GM19193 (cell line): Measurements from ENCODE around the gene RAMACL.

ENCODE experiments used
- POLR2A ChIP-seq: IDR thresholded peaks from 4 replicates; pipeline ENCODE4 v1.6.1; 2011; ENCODE audit not compliant: insufficient read depth, insufficient read length; ENCODE audit errors: extremely low read depth

The RAMACL gene

DNA sequence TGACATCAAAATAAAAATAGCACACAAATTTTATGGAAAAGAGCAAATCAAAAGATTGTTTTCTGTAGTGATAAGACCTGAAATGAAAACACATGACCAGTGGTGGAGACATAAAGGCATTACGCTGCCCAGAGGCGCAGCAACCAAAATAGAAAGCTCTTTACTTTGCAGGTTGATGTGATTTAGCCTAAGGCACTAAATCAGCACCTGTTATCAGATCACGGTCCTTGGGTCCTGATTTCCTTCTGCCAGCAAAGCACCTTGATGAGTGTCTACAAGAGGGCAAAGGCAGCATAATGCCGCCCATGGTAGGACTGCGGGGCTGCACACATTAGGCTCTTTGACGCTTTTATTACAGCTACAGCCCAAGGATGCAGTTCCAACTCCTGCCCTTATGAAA lies 19.3 kb upstream of the RAMACL start:
- no peak for TF ChIP-seq POLR2A

DNA sequence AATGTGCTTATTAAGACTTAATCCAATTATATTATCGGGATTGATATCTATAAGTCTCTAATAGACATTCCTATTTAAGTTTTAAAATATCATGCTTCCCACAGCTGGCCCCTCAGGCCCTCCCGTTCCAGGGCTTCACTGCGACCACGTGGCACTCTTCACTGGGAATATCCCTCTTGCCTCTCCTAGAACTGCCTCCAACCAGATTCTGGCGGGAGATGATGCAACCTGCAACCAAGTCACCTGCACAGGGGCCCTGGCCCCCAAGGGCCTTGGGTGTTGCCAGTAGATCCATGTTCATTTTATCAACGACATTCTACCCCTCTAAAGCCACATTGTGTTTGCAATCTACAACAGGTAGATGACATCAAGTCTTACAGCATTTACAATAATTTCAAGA lies 18.4 kb upstream of the RAMACL start:
- TF ChIP-seq POLR2A: no peak

DNA sequence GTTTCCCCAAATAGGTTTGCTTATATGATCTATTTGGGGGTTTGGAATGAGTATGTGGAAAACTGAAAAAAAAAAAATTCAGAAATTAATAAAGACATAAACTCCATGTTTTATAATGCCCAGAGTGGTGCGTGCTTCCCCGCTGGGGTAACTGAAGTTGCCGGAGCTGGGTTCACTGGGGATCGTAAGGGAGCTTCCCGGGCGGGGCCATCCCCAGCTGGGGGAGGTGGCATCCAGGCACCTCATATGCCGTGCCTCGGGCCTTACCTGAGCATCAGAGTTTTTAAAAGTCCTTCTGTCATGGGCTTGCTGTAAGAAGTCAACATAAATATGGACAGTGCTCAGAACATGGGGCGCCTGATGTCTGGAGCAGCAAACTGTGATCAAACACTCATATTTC lies 17.9 kb upstream of the RAMACL start:
- TF ChIP-seq POLR2A: no peak

DNA sequence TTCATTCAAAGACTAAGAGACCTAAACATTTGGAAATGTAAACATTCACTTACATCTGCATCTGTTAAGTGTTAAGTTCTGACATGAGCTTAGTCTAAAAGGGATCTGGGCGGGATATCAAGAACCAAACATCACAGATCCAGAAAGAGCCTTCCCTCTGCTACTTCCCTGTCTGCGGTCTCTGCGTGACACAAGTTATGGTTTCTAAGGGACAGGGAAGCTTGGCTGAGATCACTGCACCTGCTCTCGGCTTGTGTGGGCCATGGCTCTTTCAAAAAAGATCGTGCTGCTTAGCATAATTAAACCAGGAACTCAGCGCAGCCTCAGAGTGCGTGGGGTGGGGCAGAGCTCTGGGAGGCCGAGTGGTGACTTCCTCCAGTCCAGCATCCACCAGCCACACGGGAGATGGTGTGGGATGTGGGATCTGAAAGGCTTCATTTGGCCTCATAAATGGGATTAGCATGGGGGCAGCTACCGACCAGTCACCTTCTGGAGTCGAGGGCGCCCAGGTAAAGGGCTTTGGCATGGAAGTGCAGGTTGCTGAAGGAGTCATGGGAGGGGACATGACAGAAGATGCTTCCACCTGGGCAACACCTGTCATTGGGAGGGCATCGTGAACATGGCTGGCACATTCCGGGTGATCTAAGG lies 16.7 kb upstream of the RAMACL start:
- no peak for TF ChIP-seq POLR2A

DNA sequence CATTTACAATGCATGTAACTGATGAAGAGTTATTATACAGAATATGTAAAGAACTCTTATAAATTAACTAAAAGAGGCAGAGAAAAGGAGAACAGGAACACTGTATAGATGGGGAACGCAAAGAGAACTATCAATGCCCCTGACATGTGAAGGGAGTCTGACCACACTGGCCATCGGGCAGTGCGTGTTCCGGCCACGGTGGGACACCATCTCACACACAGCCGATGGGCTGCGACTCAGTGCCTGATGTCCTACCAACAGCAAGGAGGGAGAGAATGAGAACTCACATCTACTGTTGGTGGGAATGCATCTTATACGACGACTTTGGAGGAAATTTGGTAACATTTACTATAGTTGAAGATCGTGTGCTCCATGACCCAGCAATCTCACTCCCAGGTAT lies 15.5 kb upstream of the RAMACL start:
- no peak for TF ChIP-seq POLR2A

DNA sequence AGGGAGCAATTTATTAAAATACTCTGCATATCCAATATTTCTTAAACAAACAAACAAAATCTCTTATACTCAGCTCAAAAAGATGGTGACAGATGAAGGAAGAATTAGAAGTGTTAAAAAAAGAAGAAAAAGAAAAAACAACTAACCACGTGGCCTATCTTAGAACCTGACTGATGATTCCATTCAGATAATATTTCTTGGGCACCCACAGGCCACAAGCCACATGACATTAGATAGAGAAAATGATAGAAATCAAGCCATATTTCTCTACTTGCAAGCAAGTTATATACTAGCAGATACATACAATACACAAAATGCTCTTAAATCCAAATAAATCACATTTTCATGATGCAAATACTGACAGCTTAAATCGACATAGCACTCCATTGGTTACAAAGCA lies 14.5 kb upstream of the RAMACL start:
- no peak for TF ChIP-seq POLR2A

DNA sequence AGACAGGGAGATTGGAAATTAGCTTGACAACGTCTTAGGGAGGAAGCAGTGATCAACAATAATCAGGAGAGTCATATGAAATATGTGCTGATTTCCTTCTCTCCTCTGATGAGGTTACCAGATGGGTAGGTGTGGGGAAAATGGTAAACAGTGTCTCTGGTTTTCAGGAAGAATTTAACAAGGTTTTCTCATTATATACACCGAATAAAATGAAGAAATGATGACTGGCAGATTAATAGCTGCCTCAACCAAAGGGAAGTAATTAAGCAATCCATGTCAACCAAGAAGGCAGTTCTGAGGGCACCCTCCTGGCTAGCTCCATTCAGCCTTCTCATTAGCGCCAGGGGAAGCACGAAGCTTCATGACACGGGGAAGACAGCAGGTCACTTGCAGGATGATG lies 12.7 kb upstream of the RAMACL start:
- no peak for TF ChIP-seq POLR2A

DNA sequence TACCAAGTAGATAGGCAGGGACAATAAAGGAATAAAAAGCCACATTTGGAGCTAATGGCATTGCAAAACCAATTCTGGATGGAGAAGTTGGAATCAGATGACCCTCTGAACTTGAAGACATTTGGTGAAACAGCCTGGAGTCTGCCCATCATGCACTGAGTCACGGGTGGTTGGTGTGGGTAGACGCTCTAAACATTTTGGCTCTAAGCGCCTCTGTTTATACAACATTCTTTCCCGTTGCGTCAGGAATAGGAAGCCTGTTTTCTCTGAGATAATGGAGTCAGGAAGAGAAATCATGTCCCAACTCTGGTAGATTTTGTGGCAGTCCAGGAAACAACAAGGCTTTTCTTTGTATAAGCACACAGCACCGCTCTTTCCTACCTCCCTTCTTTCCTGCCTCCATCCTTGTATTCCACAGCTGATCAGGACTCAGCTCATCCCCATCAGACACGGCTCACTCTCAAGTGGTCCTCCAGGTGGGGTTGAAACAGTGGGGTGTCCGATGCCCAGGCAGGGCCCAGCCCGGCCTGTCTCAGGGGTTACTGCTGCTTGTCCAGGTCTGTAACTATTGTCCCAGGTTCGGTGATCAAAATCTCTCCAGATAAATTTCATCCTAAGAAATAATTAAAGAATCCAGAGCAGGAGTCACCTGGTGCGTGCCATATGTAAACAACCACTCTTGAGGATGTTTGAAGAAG lies 12.1 kb upstream of the RAMACL start:
- TF ChIP-seq POLR2A: no peak

DNA sequence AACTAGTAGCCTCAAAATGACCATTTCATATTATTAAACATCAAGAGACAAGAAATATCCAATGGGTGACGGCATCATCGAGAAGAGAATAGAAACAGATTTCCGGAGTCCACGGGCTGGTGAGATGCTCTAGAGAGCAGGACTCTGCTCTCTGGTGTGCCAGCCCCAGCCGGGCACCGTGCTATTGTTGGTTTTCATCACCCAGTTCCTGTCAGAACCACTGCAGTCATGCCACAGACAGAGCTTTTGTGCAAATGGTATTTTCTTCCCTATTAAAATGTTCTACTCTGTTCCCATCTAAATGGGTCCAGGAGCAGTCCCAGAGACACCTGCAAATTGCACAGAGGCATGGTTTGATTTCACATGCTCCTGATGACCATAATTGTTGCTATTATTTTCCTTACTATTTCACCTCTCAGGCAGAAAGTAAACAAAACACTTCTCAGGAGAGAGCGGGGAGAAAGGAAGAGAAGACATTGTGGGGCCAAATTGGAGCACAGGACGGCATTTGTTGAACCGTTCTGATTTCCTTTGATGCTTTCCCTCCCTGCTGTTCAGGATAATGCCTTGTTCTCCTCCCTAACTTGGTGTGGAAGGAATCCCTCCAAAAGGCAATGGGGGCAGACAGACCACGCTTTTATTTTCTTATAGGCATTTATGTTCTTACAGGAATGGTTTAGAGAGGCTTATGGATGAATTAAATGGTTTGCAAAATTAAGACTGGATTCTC lies 11.4 kb upstream of the RAMACL start:
- TF ChIP-seq POLR2A: no peak

DNA sequence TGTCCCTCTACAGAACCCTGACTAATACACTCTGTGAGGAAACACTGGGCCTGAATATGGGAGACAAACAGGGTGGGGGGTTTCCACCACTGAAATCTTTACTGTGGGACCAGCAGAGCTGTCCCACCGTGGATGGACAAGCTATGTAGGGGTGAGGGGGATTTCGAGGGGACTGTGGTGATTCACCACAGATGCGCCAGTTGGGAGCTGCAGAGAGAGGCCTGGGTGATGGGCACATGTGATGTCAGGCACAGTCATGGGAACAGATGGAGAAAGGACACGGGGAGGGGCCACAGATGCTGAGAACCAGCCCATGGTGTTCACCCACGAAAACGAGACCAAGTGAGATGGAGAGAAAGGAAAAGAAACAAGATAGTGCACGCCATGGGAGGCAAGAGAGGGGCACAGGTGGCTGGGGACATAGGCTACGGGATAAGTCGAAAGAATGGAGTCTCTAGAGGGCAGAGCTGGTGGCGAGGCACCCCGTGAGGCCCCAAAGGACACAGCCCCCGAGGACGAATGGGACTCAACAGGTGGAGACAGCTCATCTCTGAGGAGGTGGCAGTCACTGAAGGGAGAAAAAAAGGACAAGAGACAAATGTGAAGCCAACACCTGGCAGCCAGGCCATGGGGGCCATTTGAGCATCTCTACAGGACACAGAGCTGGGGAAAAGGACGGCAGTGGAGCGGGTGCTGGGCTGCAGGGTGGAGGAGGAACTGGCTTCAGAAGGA lies 10.5 kb upstream of the RAMACL start:
- no peak for TF ChIP-seq POLR2A

DNA sequence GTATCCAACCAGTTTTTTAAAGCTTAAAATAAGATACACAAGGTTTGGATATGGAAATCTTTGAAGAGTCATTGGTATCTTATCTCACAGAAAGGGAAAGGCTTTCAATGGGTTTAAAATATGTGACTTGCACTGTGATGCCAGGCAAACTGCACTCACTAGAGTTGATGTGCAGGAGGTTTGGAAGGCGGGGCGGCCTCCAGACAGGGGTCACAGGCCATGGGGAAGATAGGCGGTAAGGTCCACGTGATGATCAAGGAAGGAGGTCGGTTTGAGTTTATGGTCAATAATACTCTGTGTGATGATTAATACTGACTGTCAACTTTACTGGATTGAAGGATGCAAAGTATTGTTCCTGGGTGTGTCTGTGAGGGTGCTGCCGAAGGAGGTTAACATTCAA lies 9.5 kb upstream of the RAMACL start:
- no peak for TF ChIP-seq POLR2A

DNA sequence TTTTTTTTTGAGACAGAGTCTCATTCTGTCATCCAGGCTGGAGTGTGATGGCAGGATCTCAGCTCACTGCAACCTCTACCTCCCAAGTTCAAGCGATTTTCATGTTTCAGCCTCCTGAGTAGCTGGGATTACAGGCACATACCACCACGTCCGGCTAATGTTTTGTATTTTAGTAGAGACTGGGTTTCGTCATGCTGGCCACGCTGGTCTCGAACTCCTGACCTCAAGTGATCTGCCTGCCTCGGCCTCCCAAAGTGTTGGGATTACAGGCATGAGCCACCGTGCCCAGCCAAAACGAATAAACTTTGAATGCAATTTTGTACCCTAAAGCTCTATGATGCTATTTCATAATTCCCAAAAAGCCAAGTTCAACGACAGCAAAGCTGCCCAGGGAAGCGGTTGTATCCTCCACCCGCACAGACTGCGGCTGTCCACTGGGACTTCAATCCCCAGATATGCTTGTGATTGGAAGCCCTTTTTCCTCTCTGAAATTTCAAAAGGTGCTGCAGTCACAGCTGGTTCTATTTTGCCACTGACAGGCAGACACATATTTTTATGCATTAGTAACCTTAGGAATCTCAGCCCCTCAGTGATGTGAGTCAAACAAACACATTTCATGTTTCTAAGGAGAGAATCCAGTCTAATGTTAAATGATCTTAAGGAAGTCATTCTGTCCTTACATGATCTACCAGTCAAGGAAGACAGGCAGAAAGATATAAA lies 8.7 kb upstream of the RAMACL start:
- no peak for TF ChIP-seq POLR2A

DNA sequence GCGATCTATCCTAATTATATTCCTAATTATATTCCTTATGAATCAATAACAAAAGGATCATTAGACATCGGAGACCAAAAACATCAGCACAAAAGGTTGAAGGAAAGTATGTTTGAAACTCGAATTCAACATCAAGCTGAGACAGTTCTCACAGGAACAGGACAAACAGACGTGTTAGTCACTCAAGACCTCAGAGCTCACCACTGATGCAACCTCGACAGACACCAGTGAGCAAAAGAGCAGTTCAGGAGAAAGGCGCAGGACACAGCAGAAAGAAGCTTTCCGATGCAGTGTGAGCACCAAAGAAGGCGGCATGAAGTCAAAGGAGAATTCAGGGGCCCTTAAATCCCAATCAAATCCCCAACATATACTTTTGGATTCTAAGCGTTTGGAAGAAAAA lies 6.3 kb upstream of the RAMACL start:
- TF ChIP-seq POLR2A: no peak

DNA sequence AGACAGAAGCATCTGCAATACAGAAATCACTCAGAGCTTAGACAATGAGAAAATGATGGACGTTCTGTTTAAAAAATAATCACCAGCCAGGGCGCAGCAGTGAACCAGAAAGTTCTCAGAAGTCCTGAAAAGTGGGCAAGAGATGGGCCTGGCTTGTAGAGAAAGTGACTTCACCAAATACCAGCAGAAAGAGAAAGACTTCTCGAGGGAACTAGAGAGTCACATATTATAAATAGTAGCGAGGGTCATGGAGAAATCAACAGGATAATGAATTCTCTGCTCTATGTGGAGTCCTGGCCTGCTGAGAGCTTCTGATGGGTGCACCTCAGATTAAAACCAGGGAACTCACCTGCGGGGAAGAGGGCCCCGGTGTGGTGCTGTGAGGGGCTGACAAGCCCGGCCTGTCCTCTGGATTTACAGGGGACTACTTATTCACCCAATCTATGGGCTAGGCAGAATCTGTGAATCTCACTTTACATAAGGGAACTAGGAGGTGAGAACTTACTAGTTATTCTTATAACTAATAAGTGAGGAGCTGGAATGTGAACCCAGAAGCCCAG lies 5.6 kb upstream of the RAMACL start:
- no peak for TF ChIP-seq POLR2A
